Measurements from ENCODE around the gene MYOCD. TPM values are rescaled to one million over a fixed set of nuclear protein-coding genes. Genes with fewer than 3 reads are reported as not detected.

MYOCD gene
- polyA plus RNA-seq, 2 of the 4 experiments (the other 2 are of a cell fraction): 8.6 to 12.5 TPM

- CTCF ChIA-PET: no interaction called here
- POLR2A ChIA-PET: no interaction called here
- peaks cover 16% of the 10 kb centered on the region; the same call in 2 of the 3 replicates for H3K9me3 ChIP-seq
Measured at GRCh38 chr17:12806630-12807029, 140.9 kb downstream of the MYOCD start.

DNA sequence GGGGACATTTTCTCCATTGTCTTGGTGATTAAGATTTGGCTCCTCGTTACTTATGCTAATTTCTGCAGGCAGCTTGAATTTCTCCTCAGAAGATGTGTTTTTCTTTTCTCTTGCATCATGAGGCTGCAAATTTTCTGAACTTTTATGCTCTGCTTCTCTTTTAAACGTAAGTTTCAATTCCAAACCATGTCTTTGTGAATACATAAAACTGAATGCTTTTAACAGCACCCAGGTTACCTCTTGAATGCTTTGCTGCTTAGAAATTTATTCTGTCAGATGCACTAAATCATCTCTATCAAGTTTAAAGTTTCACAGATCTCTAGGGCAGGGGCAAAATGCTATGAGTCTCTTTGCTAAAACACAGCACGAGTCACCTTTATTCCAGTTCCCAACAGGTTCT, 143.0 kb downstream of the MYOCD start:
- no peak for TF ChIP-seq ESRRA (IDR thresholded peaks at IDR 0.05; ENCODE audit: borderline replicate concordance, low read length)
- TF ChIP-seq, protein P1, sequence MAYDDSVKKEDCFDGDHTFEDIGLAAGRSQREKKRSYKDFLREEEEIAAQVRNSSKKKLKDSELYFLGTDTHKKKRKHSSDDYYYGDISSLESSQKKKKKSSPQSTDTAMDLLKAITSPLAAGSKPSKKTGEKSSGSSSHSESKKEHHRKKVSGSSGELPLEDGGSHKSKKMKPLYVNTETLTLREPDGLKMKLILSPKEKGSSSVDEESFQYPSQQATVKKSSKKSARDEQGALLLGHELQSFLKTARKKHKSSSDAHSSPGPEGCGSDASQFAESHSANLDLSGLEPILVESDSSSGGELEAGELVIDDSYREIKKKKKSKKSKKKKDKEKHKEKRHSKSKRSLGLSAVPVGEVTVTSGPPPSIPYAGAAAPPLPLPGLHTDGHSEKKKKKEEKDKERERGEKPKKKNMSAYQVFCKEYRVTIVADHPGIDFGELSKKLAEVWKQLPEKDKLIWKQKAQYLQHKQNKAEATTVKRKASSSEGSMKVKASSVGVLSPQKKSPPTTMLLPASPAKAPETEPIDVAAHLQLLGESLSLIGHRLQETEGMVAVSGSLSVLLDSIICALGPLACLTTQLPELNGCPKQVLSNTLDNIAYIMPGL (CRISPR knock-in tag; IDR thresholded peaks at IDR 0.05; ENCODE audit: borderline replicate concordance): no peak
- no peak for TF ChIP-seq CBX8 (IDR thresholded peaks at IDR 0.05)
- TF ChIP-seq MYC (IDR thresholded peaks at IDR 0.05; ENCODE audit: borderline replicate concordance, low read length): no peak
- TF ChIP-seq FOSB (CRISPR knock-in tag; IDR thresholded peaks at IDR 0.05): no peak
- no peak for TF ChIP-seq EHMT2 (IDR thresholded peaks at IDR 0.05; ENCODE audit: low read depth)
- TF ChIP-seq RCOR1 (IDR thresholded peaks at IDR 0.05; ENCODE audit: low read depth, low read length): no peak
- TF ChIP-seq BCL3 (IDR thresholded peaks at IDR 0.05): no peak
- no peak for TF ChIP-seq JUNB (IDR thresholded peaks at IDR 0.05)
- no peak for TF ChIP-seq FOSL2 (IDR thresholded peaks at IDR 0.05)
- no peak for TF ChIP-seq FOSL2 (CRISPR knock-in tag; IDR thresholded peaks at IDR 0.05)
- no peak for TF ChIP-seq CHD2 (IDR thresholded peaks at IDR 0.05; ENCODE audit: low read length, partially characterized antibody)
- H3K4me3 ChIP-seq: no peak overlapping the region
- H3K9me3 ChIP-seq: peaks cover 16% of the 10 kb centered on the region; the same call in 2 of the 3 replicates
- FAIRE-seq (no peak), DNase-seq (ENCODE audit: low read depth in 1 of 2, low spot score in 1 of 2) (no peak), ATAC-seq (no peak)
- H3K4me2 ChIP-seq: no peak overlapping the region
- ChIA-PET CTCF (interaction anchor here (0.7 kb wide), 1 partner anchor 39 kb away, joined by 3 read pairs; no protein-coding TSS in a partner anchor), POLR2A (no interaction called here)
- H3K4me1 ChIP-seq: no peaks in the 10 kb centered on the region
- H3K27ac ChIP-seq: no peak overlapping the region
- WGBS (ENCODE audit: missing lambda C conversion rate): 12% methylated on average over 3 of the region's 3 CpGs

More at GRCh38 chr17:12806630-12807029, 140.9 kb downstream of the MYOCD start:
- Histone ChIP-seq H3K4me2 (no peak overlapping the region), H3K27ac (no peak overlapping the region), H3K4me1 (no peaks in the 10 kb centered on the region), H3K4me3 (no peak overlapping the region)
- no peak for TF ChIP-seq MYC (IDR thresholded peaks at IDR 0.05; ENCODE audit: borderline replicate concordance, low read length)
- no peak for TF ChIP-seq EHMT2 (IDR thresholded peaks at IDR 0.05; ENCODE audit: low read depth)
- TF ChIP-seq TFCP2L1 (CRISPR knock-in tag; IDR thresholded peaks at IDR 0.05): no peak
- TF ChIP-seq HDAC2 (IDR thresholded peaks at IDR 0.05): no peak
- TF ChIP-seq RARB (CRISPR knock-in tag; IDR thresholded peaks at IDR 0.05): no peak
- TF ChIP-seq HOXA7 (CRISPR knock-in tag; IDR thresholded peaks at IDR 0.05): no peak
- TF ChIP-seq KDM1A (IDR thresholded peaks at IDR 0.05; ENCODE audit: low read depth): no peak
- no peak for TF ChIP-seq NFE2L2 (conservative IDR thresholded peaks at IDR 0.05; ENCODE audit: low read length)
- no peak for TF ChIP-seq RCOR1 (IDR thresholded peaks at IDR 0.05; ENCODE audit: low read depth, low read length)
- TF ChIP-seq HOXB13 (CRISPR knock-in tag; IDR thresholded peaks at IDR 0.05; ENCODE audit: low read depth): no peak
- no peak for TF ChIP-seq POLR2A (IDR thresholded peaks at IDR 0.05; ENCODE audit: low read length)
- TF ChIP-seq FOXS1 (CRISPR knock-in tag; IDR thresholded peaks at IDR 0.05): no peak
- no peak for TF ChIP-seq ZFP36 (IDR thresholded peaks at IDR 0.05; ENCODE audit: borderline replicate concordance, partially characterized antibody)
- no peak for TF ChIP-seq CBX2 (IDR thresholded peaks at IDR 0.05; ENCODE audit: borderline replicate concordance, low read depth)
- no peak for TF ChIP-seq ESRRA (IDR thresholded peaks at IDR 0.05; ENCODE audit: borderline replicate concordance, low read length)
- no peak for TF ChIP-seq POLR2AphosphoS2 (conservative IDR thresholded peaks at IDR 0.05; ENCODE audit: low read length)
- TF ChIP-seq SREBF2 (IDR thresholded peaks at IDR 0.05): no peak
- no peak for TF ChIP-seq CHD4 (IDR thresholded peaks at IDR 0.05; ENCODE audit: borderline replicate concordance)
- DNase-seq (ENCODE audit: low read depth in 1 of 2, low spot score in 1 of 2): no peak
- ATAC-seq: no peak
- WGBS (ENCODE audit: missing lambda C conversion rate): 48% methylated on average over 1 of the region's 1 CpG
- no peak for FAIRE-seq

Measured in A549 (cell line).